ENCODE measurements around the gene EVC. TPM values are rescaled to one million over a fixed set of nuclear protein-coding genes. Genes with fewer than 3 reads are reported as not detected.

Gene EVC
- total and polyA plus RNA-seq, 2 of the 8 experiments (the other 6 are each of a cell fraction or from before 2014, with no cell fraction given) = 2.6 to 9.8 TPM

- TF ChIP-seq, protein P1, sequence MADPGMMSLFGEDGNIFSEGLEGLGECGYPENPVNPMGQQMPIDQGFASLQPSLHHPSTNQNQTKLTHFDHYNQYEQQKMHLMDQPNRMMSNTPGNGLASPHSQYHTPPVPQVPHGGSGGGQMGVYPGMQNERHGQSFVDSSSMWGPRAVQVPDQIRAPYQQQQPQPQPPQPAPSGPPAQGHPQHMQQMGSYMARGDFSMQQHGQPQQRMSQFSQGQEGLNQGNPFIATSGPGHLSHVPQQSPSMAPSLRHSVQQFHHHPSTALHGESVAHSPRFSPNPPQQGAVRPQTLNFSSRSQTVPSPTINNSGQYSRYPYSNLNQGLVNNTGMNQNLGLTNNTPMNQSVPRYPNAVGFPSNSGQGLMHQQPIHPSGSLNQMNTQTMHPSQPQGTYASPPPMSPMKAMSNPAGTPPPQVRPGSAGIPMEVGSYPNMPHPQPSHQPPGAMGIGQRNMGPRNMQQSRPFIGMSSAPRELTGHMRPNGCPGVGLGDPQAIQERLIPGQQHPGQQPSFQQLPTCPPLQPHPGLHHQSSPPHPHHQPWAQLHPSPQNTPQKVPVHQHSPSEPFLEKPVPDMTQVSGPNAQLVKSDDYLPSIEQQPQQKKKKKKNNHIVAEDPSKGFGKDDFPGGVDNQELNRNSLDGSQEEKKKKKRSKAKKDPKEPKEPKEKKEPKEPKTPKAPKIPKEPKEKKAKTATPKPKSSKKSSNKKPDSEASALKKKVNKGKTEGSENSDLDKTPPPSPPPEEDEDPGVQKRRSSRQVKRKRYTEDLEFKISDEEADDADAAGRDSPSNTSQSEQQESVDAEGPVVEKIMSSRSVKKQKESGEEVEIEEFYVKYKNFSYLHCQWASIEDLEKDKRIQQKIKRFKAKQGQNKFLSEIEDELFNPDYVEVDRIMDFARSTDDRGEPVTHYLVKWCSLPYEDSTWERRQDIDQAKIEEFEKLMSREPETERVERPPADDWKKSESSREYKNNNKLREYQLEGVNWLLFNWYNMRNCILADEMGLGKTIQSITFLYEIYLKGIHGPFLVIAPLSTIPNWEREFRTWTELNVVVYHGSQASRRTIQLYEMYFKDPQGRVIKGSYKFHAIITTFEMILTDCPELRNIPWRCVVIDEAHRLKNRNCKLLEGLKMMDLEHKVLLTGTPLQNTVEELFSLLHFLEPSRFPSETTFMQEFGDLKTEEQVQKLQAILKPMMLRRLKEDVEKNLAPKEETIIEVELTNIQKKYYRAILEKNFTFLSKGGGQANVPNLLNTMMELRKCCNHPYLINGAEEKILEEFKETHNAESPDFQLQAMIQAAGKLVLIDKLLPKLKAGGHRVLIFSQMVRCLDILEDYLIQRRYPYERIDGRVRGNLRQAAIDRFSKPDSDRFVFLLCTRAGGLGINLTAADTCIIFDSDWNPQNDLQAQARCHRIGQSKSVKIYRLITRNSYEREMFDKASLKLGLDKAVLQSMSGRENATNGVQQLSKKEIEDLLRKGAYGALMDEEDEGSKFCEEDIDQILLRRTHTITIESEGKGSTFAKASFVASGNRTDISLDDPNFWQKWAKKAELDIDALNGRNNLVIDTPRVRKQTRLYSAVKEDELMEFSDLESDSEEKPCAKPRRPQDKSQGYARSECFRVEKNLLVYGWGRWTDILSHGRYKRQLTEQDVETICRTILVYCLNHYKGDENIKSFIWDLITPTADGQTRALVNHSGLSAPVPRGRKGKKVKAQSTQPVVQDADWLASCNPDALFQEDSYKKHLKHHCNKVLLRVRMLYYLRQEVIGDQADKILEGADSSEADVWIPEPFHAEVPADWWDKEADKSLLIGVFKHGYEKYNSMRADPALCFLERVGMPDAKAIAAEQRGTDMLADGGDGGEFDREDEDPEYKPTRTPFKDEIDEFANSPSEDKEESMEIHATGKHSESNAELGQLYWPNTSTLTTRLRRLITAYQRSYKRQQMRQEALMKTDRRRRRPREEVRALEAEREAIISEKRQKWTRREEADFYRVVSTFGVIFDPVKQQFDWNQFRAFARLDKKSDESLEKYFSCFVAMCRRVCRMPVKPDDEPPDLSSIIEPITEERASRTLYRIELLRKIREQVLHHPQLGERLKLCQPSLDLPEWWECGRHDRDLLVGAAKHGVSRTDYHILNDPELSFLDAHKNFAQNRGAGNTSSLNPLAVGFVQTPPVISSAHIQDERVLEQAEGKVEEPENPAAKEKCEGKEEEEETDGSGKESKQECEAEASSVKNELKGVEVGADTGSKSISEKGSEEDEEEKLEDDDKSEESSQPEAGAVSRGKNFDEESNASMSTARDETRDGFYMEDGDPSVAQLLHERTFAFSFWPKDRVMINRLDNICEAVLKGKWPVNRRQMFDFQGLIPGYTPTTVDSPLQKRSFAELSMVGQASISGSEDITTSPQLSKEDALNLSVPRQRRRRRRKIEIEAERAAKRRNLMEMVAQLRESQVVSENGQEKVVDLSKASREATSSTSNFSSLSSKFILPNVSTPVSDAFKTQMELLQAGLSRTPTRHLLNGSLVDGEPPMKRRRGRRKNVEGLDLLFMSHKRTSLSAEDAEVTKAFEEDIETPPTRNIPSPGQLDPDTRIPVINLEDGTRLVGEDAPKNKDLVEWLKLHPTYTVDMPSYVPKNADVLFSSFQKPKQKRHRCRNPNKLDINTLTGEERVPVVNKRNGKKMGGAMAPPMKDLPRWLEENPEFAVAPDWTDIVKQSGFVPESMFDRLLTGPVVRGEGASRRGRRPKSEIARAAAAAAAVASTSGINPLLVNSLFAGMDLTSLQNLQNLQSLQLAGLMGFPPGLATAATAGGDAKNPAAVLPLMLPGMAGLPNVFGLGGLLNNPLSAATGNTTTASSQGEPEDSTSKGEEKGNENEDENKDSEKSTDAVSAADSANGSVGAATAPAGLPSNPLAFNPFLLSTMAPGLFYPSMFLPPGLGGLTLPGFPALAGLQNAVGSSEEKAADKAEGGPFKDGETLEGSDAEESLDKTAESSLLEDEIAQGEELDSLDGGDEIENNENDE (IDR thresholded peaks at IDR 0.05; ENCODE audit: insufficient replicate concordance, low read length) = no peak
Measured at GRCh38 chr4:5724377-5724776, 13.4 kb downstream of the EVC start (continued).

Measured in H1 (cell line).